Epidermal melanocyte (primary cell): ENCODE data around the gene B4GALT5.
A peak's percentile ranks its signal among the peaks of the same experiment; 100 is the strongest.
"Not testable (repeated sequence)": the region's sequence is repeated elsewhere in the genome, so short reads cannot be mapped to it uniquely, and the experiment has no call there.

Source experiments
- DNase-seq: peaks from one replicate; pipeline ENCODE4 v3.0.0; 2011; ENCODE audit warnings: low spot score; ENCODE audit not compliant: insufficient read length

B4GALT5 gene

GRCh38 chr20:49630396-49630951, 83.2 kb downstream of the B4GALT5 start:
- DNase-seq: no peak

- DNase-seq: no peak
These were observed 84.1 kb downstream of the B4GALT5 start for GRCh38 chr20:49629606-49630005.

- not testable (repeated sequence) for DNase-seq
These were observed 85.4 kb downstream of the B4GALT5 start for GRCh38 chr20:49628280-49628679.

- DNase-seq: no peak
These were observed 86.3 kb downstream of the B4GALT5 start for GRCh38 chr20:49627329-49627761.

GRCh38 chr20:49624988-49625387, 88.7 kb downstream of the B4GALT5 start:
- DNase-seq: not testable (repeated sequence)

GRCh38 chr20:49624317-49624716, 89.4 kb downstream of the B4GALT5 start:
- no peak for DNase-seq

- no peak for DNase-seq
These were observed 91.4 kb downstream of the B4GALT5 start for GRCh38 chr20:49622243-49622642.

GRCh38 chr20:49620364-49621240, 93.1 kb downstream of the B4GALT5 start:
- DNase-seq: no peak

GRCh38 chr20:49619113-49620048, 94.3 kb downstream of the B4GALT5 start:
- no peak for DNase-seq

- no peak for DNase-seq
These were observed 95.4 kb downstream of the B4GALT5 start for GRCh38 chr20:49618289-49618688.

- DNase-seq: not testable (repeated sequence)
These were observed 96.3 kb downstream of the B4GALT5 start for GRCh38 chr20:49617394-49617793.

- DNase-seq: no peak
These were observed 97.3 kb downstream of the B4GALT5 start for GRCh38 chr20:49616154-49617007.

GRCh38 chr20:49615401-49616153, 98.1 kb downstream of the B4GALT5 start:
- DNase-seq: no peak

GRCh38 chr20:49615051-49615400, 98.7 kb downstream of the B4GALT5 start:
- DNase-seq: not testable (repeated sequence)

- DNase-seq: no peak
These were observed 99.2 kb downstream of the B4GALT5 start for GRCh38 chr20:49614338-49615050.

GRCh38 chr20:49612127-49612738, 101.4 kb downstream of the B4GALT5 start:
- no peak for DNase-seq

GRCh38 chr20:49611539-49612126, 102.0 kb downstream of the B4GALT5 start:
- DNase-seq: not testable (repeated sequence)

- peak; percentile 61 for DNase-seq
These were observed 102.8 kb downstream of the B4GALT5 start for GRCh38 chr20:49610691-49611538.
